Measurements from ENCODE around the gene AMMECR1L. TPM values are rescaled to one million over a fixed set of nuclear protein-coding genes. Genes with fewer than 3 reads are reported as not detected.
"Not testable (repeated sequence)": the region's sequence is repeated elsewhere in the genome, so short reads cannot be mapped to it uniquely, and the experiment has no call there.

AMMECR1L gene
- total RNA-seq, 1 donor, result 7.0 TPM

- H3K4me1 ChIP-seq (ENCODE audit: insufficient read depth, low read length), result peaks cover 20% of the 10 kb centered on the region
- H3K27me3 ChIP-seq (ENCODE audit: insufficient read depth, low read length), result no peaks in the 10 kb centered on the region
- H3K4me3 ChIP-seq (ENCODE audit: low read length), result no peak overlapping the region
- H3K9me3 ChIP-seq (ENCODE audit: low read depth, low read length), result no peaks in the 10 kb centered on the region
These were observed 11.9 kb upstream of the AMMECR1L start for GRCh38 chr2:127897531-127898211.

GRCh38 chr2:127893494-127893893 is 7.7 kb upstream of the AMMECR1L start:
- no peaks in the 10 kb centered on the region for H3K27me3 ChIP-seq (ENCODE audit: insufficient read depth, low read length)
- no peaks in the 10 kb centered on the region for H3K9me3 ChIP-seq (ENCODE audit: low read depth, low read length)
- H3K4me1 ChIP-seq (ENCODE audit: insufficient read depth, low read length), result peaks cover 14% of the 10 kb centered on the region
- no peak overlapping the region for H3K4me3 ChIP-seq (ENCODE audit: low read length)

- Histone ChIP-seq H3K9me3 (ENCODE audit: low read depth, low read length) (no peaks in the 10 kb centered on the region), H3K27me3 (ENCODE audit: insufficient read depth, low read length) (no peaks in the 10 kb centered on the region), H3K4me1 (ENCODE audit: insufficient read depth, low read length) (peaks cover 9% of the 10 kb centered on the region), H3K4me3 (ENCODE audit: low read length) (no peak overlapping the region)
These were observed 7.3 kb upstream of the AMMECR1L start for GRCh38 chr2:127893033-127893432.

- no peaks in the 10 kb centered on the region for H3K27me3 ChIP-seq (ENCODE audit: insufficient read depth, low read length)
- no peaks in the 10 kb centered on the region for H3K9me3 ChIP-seq (ENCODE audit: low read depth, low read length)
- peaks cover 8% of the 10 kb centered on the region for H3K4me1 ChIP-seq (ENCODE audit: insufficient read depth, low read length)
- no peak overlapping the region for H3K4me3 ChIP-seq (ENCODE audit: low read length)
These were observed 6.1 kb upstream of the AMMECR1L start for GRCh38 chr2:127891811-127892210.

- H3K27me3 ChIP-seq (ENCODE audit: insufficient read depth, low read length); H3K9me3 ChIP-seq (ENCODE audit: low read depth, low read length); H3K4me1 ChIP-seq (ENCODE audit: insufficient read depth, low read length); H3K4me3 ChIP-seq (ENCODE audit: low read length): not testable (repeated sequence)
These were observed 5.0 kb upstream of the AMMECR1L start for GRCh38 chr2:127890756-127891155.

GRCh38 chr2:127888772-127889171 is 3.0 kb upstream of the AMMECR1L start:
- H3K4me1 ChIP-seq (ENCODE audit: insufficient read depth, low read length), result peaks cover 19% of the 10 kb centered on the region

GRCh38 chr2:127887776-127888130 is 2.0 kb upstream of the AMMECR1L start:
- H3K4me1 ChIP-seq (ENCODE audit: insufficient read depth, low read length), result peaks cover 19% of the 10 kb centered on the region
- H3K4me3 ChIP-seq (ENCODE audit: low read length), result no peak overlapping the region
- no peaks in the 10 kb centered on the region for H3K9me3 ChIP-seq (ENCODE audit: low read depth, low read length)
- H3K27me3 ChIP-seq (ENCODE audit: insufficient read depth, low read length), result no peaks in the 10 kb centered on the region

More at GRCh38 chr2:127888772-127889171, 3.0 kb upstream of the AMMECR1L start:
- no peak overlapping the region for H3K4me3 ChIP-seq (ENCODE audit: low read length)
- H3K9me3 ChIP-seq (ENCODE audit: low read depth, low read length), result no peaks in the 10 kb centered on the region
- H3K27me3 ChIP-seq (ENCODE audit: insufficient read depth, low read length), result no peaks in the 10 kb centered on the region

GRCh38 chr2:127887082-127887775 is 1.5 kb upstream of the AMMECR1L start:
- no peaks in the 10 kb centered on the region for H3K9me3 ChIP-seq (ENCODE audit: low read depth, low read length)
- H3K27me3 ChIP-seq (ENCODE audit: insufficient read depth, low read length), result no peaks in the 10 kb centered on the region
- no peak overlapping the region for H3K4me3 ChIP-seq (ENCODE audit: low read length)
- H3K4me1 ChIP-seq (ENCODE audit: insufficient read depth, low read length), result peaks cover 19% of the 10 kb centered on the region

- not testable (repeated sequence) for H3K27me3 ChIP-seq (ENCODE audit: insufficient read depth, low read length); H3K9me3 ChIP-seq (ENCODE audit: low read depth, low read length)
- Histone ChIP-seq H3K4me1 (ENCODE audit: insufficient read depth, low read length) (peaks cover 19% of the 10 kb centered on the region), H3K4me3 (ENCODE audit: low read length) (peak overlapping the region; percentile 55)
These were observed 808 bp upstream of the AMMECR1L start for GRCh38 chr2:127886593-127886935.

GRCh38 chr2:127884861-127885740 is 655 bp downstream of the AMMECR1L start:
- H3K27me3 ChIP-seq (ENCODE audit: insufficient read depth, low read length); H3K9me3 ChIP-seq (ENCODE audit: low read depth, low read length): not testable (repeated sequence)
- Histone ChIP-seq H3K4me3 (ENCODE audit: low read length) (peak overlapping the region; percentile 55), H3K4me1 (ENCODE audit: insufficient read depth, low read length) (peaks cover 19% of the 10 kb centered on the region)

- Histone ChIP-seq H3K4me3 (ENCODE audit: low read length) (no peak overlapping the region), H3K9me3 (ENCODE audit: low read depth, low read length) (no peaks in the 10 kb centered on the region), H3K4me1 (ENCODE audit: insufficient read depth, low read length) (peaks cover 19% of the 10 kb centered on the region), H3K27me3 (ENCODE audit: insufficient read depth, low read length) (no peaks in the 10 kb centered on the region)
These were observed 1.3 kb downstream of the AMMECR1L start for GRCh38 chr2:127884436-127884835.

- Histone ChIP-seq H3K9me3 (ENCODE audit: low read depth, low read length) (no peaks in the 10 kb centered on the region), H3K4me3 (ENCODE audit: low read length) (no peak overlapping the region), H3K27me3 (ENCODE audit: insufficient read depth, low read length) (no peaks in the 10 kb centered on the region), H3K4me1 (ENCODE audit: insufficient read depth, low read length) (peaks cover 17% of the 10 kb centered on the region)
These were observed 5.9 kb downstream of the AMMECR1L start for GRCh38 chr2:127879899-127880298.

GRCh38 chr2:127877626-127878025 is 8.1 kb downstream of the AMMECR1L start:
- Histone ChIP-seq H3K4me1 (ENCODE audit: insufficient read depth, low read length) (peaks cover 12% of the 10 kb centered on the region), H3K27me3 (ENCODE audit: insufficient read depth, low read length) (no peaks in the 10 kb centered on the region), H3K4me3 (ENCODE audit: low read length) (no peak overlapping the region), H3K9me3 (ENCODE audit: low read depth, low read length) (no peaks in the 10 kb centered on the region)

GRCh38 chr2:127877136-127877535 is 8.6 kb downstream of the AMMECR1L start:
- Histone ChIP-seq H3K4me3 (ENCODE audit: low read length) (no peak overlapping the region), H3K27me3 (ENCODE audit: insufficient read depth, low read length) (no peaks in the 10 kb centered on the region), H3K9me3 (ENCODE audit: low read depth, low read length) (no peaks in the 10 kb centered on the region), H3K4me1 (ENCODE audit: insufficient read depth, low read length) (peaks cover 12% of the 10 kb centered on the region)

Measured in mononuclear cell (primary cell).